Panc1 (cell line): ENCODE measurements around the gene MYH14. TPM values are rescaled to one million over a fixed set of nuclear protein-coding genes. Genes with fewer than 3 reads are reported as not detected.

ENCODE experiments used
- ATAC-seq: fragments of 200-7000 bp; cut with Tn5 transposase; 2 replicates; pipeline ENCODE4 v1.9.1; 2020; ENCODE audit warnings: mild to moderate bottlenecking, moderate library complexity
- BruUV-seq: library from RNA; stranded (reverse); fragments of 400-500 nt; replicated peaks from 2 replicates; lab custom pipeline; 2021; lab: Mats Ljungman, UMichigan
- CTCF ChIA-PET: fragments of 300-600 bp; sonication (Branson Sonifier 250); formaldehyde crosslinking; loops from one replicate; lab custom pipeline; 2022; ENCODE audit warnings: antibody characterized with exemption; lab: Charles Lee
- POLR2A ChIA-PET: fragments of 300-600 bp; sonication (Branson Sonifier 250); formaldehyde crosslinking; loops from one replicate; lab custom pipeline; 2022; ENCODE audit warnings: antibody characterized with exemption; lab: Charles Lee
- DNase-seq: peaks from one replicate; pipeline ENCODE4 v3.0.0-alpha.2; 2010; ENCODE audit warnings: low read depth, low spot score
- H3K27ac ChIP-seq: 2 replicates; pipeline ENCODE4 v1.5.1; 2011; ENCODE audit warnings: mild to moderate bottlenecking, low read length, inconsistent platforms
- H3K27me3 ChIP-seq: fragments of 200-500 bp; sonication (Bioruptor generic); 2 replicates; pipeline ENCODE4 v1.6.0; 2014; ENCODE audit warnings: low read length, inconsistent platforms; ENCODE audit not compliant: control insufficient read depth, insufficient read depth
- H3K36me3 ChIP-seq: fragments of 200-500 bp; sonication (Bioruptor generic); 2 replicates; pipeline ENCODE4 v1.5.1; 2014; ENCODE audit warnings: inconsistent platforms, mild to moderate bottlenecking, low read length, moderate library complexity; ENCODE audit not compliant: control insufficient read depth, insufficient read depth
- H3K4me1 ChIP-seq: 2 replicates; pipeline ENCODE4 v1.5.1; 2011; ENCODE audit warnings: inconsistent platforms, mild to moderate bottlenecking, low read length, moderate library complexity; ENCODE audit not compliant: control insufficient read depth, insufficient read depth
- H3K4me3 ChIP-seq, 2 experiments: 2 replicates each; pipeline ENCODE4 v1.5.1; 2011 to 2012; ENCODE audit warnings: low read depth in 2 of 2, low read length in 2 of 2, mild to moderate bottlenecking in 2 of 2, inconsistent platforms in 1 of 2, moderate library complexity in 1 of 2
- H3K9me3 ChIP-seq: fragments of 200-500 bp; sonication (Bioruptor generic); 2 replicates; pipeline ENCODE4 v1.5.1; 2014; ENCODE audit warnings: low read depth, mild to moderate bottlenecking, inconsistent platforms, low read length, moderate library complexity; ENCODE audit not compliant: control insufficient read depth, insufficient read depth
- CTCF ChIP-seq: fragments of 450-650 bp; IDR thresholded peaks from 2 replicates; pipeline ENCODE4 v1.5.1; 2017; ENCODE audit warnings: mild to moderate bottlenecking
- POLR2AphosphoS5 ChIP-seq: IDR thresholded peaks from 2 replicates; pipeline ENCODE4 v1.6.1; 2012; ENCODE audit warnings: mild to moderate bottlenecking, low read depth, low read length, moderate library complexity
- REST ChIP-seq, 2 experiments: IDR thresholded peaks; 2 replicates each; pipeline ENCODE4 v1.6.1; 2011 to 2012; ENCODE audit warnings: low read depth in 2 of 2, control low read depth in 1 of 2, low read length in 1 of 2, mild to moderate bottlenecking in 1 of 2, moderate library complexity in 1 of 2; ENCODE audit not compliant: insufficient read depth in 1 of 2
- SIN3A ChIP-seq: IDR thresholded peaks from 2 replicates; pipeline ENCODE4 v1.6.1; 2012; ENCODE audit warnings: low read depth, mild to moderate bottlenecking, low read length, moderate library complexity, borderline replicate concordance; ENCODE audit not compliant: insufficient read depth
- TCF7L2 ChIP-seq: IDR thresholded peaks from 2 replicates; pipeline ENCODE4 v1.6.1; 2011; ENCODE audit warnings: mild to moderate bottlenecking, low read depth, low read length, inconsistent platforms
- in situ Hi-C: cut with HindIII; loops from 2 replicates; pipeline ENCODE4 v1.10.0; 2016; ENCODE audit warnings: low sequenced_read_pairs, low pct_unique_long_range_greater_than_20kb
- intact Hi-C: fragments of 100-400 bp; cut with micrococcal nuclease; formaldehyde crosslinking; loops from one replicate; pipeline ENCODE4 v1.10.0; 2022; ENCODE audit not compliant: unreplicated experiment
- total RNA-seq: library from RNA; stranded (reverse); gene quantifications from one replicate; pipeline ENCODE4 v1.2.1, GENCODE V29; 2021; ENCODE audit not compliant: unreplicated experiment

MYH14 gene
- total RNA-seq, 1 experiment from 2014 or later, result 23.8 TPM

GRCh38 chr19:50167314-50167721 lies 36.1 kb upstream of the MYH14 start:
- in situ Hi-C loops (no loop called here), intact Hi-C loops (no loop called here)
- Histone ChIP-seq H3K27ac (no peak overlapping the region), H3K9me3 (no peaks in the 10 kb centered on the region), H3K27me3 (no peaks in the 10 kb centered on the region), H3K36me3 (no peaks in the 10 kb centered on the region), H3K4me3 (no peak overlapping the region), H3K4me1 (no peaks in the 10 kb centered on the region)
- ChIA-PET POLR2A (no interaction called here), CTCF (no interaction called here)
- BruUV-seq, result no TSS peak
- DNase-seq (no peak), ATAC-seq (no peak)
- TF ChIP-seq TCF7L2, result no peak
- TF ChIP-seq SIN3A, result no peak
- no peak for TF ChIP-seq REST (IDR thresholded peaks at IDR 0.05; ENCODE audit: insufficient read depth in 1 of 2, low read depth in 2 of 2, low read length in 1 of 2)
- TF ChIP-seq CTCF, result no peak
- no peak for TF ChIP-seq POLR2AphosphoS5

GRCh38 chr19:50171752-50172151 lies 31.7 kb upstream of the MYH14 start:
- H3K27me3 ChIP-seq, result no peaks in the 10 kb centered on the region
- H3K4me1 ChIP-seq, result no peaks in the 10 kb centered on the region
- no peak overlapping the region for H3K4me3 ChIP-seq
- ChIA-PET CTCF (no interaction called here), POLR2A (no interaction called here)
- no TSS peak for BruUV-seq
- no peak for TF ChIP-seq SIN3A
- TF ChIP-seq REST (IDR thresholded peaks at IDR 0.05; ENCODE audit: insufficient read depth in 1 of 2, low read depth in 2 of 2, low read length in 1 of 2), result no peak
- no peak for TF ChIP-seq CTCF
- no peak for TF ChIP-seq POLR2AphosphoS5
- no peak for TF ChIP-seq TCF7L2
- ATAC-seq (no peak), DNase-seq (no peak)
- no peaks in the 10 kb centered on the region for H3K36me3 ChIP-seq
- intact Hi-C loops (no loop called here), in situ Hi-C loops (no loop called here)
- no peak overlapping the region for H3K27ac ChIP-seq
- H3K9me3 ChIP-seq, result no peaks in the 10 kb centered on the region
